Measurements from ENCODE around the gene SETD3.

DNA sequence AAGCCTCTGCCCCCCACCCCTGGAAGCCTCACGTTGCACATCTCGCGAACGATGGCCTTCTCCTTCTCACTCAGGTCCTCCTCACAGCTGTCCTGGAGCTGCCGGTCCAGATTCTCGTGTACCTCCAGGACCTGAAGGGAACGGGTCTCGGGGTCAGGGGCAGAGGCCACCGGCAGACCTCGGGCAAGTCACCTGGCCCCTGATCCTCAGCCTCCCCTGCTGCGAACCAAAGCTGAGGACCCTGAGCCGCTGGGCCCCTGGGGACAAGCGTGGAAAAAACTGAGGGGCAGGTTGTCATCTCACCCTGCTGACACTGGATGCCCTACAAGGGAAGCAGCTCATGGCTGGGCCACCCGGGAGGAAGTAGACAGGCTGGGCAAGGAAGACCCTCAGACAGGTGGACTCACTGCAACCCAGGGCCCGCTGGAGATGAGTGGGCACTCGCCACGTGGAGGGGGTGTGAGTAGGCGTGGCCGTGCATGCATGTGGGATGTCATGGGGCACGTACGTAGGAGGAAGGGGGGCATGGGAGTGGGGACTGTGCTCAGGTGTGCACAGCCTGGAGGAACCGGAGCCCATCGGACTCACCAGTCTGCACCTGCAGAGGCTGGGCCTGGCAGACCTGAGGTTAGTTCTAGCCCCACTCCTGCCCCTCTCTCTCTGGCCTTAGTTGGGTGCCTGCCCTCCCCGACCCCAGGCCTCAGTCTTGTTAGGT is 35.7 kb upstream of the SETD3 start:
- TF ChIP-seq, protein P1, sequence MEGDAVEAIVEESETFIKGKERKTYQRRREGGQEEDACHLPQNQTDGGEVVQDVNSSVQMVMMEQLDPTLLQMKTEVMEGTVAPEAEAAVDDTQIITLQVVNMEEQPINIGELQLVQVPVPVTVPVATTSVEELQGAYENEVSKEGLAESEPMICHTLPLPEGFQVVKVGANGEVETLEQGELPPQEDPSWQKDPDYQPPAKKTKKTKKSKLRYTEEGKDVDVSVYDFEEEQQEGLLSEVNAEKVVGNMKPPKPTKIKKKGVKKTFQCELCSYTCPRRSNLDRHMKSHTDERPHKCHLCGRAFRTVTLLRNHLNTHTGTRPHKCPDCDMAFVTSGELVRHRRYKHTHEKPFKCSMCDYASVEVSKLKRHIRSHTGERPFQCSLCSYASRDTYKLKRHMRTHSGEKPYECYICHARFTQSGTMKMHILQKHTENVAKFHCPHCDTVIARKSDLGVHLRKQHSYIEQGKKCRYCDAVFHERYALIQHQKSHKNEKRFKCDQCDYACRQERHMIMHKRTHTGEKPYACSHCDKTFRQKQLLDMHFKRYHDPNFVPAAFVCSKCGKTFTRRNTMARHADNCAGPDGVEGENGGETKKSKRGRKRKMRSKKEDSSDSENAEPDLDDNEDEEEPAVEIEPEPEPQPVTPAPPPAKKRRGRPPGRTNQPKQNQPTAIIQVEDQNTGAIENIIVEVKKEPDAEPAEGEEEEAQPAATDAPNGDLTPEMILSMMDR (conservative IDR thresholded peaks at IDR 0.05; ENCODE audit: low read depth, low read length): no peak
- no peak for TF ChIP-seq EZH2 (IDR thresholded peaks at IDR 0.05; ENCODE audit: low read length, unreplicated experiment)
